DMS79 (cell line): Measurements from ENCODE around the gene C1orf115.
"Not testable (repeated sequence)": the region's sequence is repeated elsewhere in the genome, so short reads cannot be mapped to it uniquely, and the experiment has no call there.

Experiments
- DNase-seq: peaks from one replicate; lab custom pipeline; 2025; lab: John Stamatoyannopoulos, UW

Gene C1orf115

GRCh38 chr1:220726634-220727033 is 36.5 kb downstream of the C1orf115 start:
- no peak for DNase-seq

DNA sequence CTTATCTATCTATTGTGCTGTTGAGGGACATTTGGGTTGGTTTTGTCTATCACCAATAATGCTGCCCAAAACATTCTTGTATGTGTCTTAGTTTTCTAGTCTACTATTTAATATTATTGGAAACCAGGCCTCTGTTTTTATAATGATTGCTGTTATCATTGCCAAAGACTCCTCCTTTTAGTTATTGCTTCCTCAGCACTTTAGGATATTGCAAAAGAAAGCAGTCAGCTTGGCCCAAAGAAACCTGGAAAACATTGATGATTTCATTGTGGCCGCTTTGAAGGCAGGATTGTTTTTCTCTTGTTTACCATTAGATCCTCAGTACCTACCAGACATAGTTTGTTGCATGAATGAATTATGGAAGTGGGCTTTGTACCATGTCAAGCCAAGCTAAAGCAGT is 37.4 kb downstream of the C1orf115 start:
- no peak for DNase-seq

DNA sequence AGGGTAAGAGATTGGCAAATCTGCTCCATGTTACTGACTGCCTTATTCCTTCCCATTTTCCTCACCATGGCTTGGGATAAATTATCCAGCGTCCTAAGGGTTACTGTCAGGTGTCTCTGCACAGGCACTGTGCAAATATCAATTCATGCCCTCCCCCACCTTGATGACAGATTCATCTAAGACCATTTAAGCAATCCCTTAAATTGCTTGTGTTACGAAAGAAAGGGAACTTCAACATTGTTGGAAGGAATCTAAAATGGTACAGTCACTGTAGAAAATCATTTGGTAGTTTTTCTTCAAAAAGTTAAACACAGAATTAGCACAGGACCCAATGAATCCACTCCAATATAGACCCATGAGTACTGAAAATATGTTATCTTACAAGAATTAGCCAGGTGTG is 40.3 kb downstream of the C1orf115 start:
- DNase-seq: no peak

DNA sequence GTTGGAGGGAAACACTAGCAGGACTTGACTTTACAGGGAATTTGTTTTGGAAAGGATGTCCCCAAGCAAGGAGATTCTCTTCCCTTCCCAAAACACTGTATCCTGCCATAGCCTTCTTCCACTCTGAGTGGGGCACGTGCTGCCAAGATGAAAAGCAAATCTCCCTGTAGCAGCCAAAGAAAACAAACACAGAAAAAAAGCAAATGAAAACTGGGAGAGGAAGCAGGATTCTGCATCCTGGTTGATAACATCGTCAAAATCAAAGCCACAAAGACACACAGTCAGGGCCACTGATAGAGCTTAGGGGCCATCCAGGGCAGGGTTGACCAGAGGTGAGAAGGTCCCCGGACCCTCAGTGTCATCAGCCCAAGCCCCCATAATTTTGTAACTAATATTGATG is 42.0 kb downstream of the C1orf115 start:
- DNase-seq: no peak

GRCh38 chr1:220732621-220733020 is 42.5 kb downstream of the C1orf115 start:
- no peak for DNase-seq

GRCh38 chr1:220733086-220733601 is 43.0 kb downstream of the C1orf115 start:
- peak; percentile 62 for DNase-seq

GRCh38 chr1:220734571-220735326 is 44.6 kb downstream of the C1orf115 start:
- no peak for DNase-seq

- DNase-seq: not testable (repeated sequence)
Measured at GRCh38 chr1:220736283-220736682, 46.1 kb downstream of the C1orf115 start.

DNA sequence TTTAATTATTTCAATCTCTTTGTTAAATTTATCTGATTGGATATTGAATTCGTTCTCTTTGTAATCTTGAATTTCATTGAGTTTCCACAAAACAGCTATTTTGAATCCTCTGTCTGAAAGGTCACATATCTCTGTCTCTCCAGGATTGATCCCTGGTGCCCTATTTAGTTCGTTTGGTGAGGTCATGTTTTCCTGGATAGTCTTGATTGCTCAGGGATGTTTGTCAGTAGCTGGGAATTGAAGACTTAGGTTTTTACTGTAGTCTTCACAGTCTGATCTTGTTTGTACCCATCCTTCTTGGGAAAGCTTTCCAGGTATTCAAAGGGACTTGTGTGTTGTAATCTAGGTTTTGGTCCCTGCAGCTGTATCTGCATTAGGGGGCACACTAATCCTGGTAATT is 51.2 kb downstream of the C1orf115 start:
- no peak for DNase-seq

DNA sequence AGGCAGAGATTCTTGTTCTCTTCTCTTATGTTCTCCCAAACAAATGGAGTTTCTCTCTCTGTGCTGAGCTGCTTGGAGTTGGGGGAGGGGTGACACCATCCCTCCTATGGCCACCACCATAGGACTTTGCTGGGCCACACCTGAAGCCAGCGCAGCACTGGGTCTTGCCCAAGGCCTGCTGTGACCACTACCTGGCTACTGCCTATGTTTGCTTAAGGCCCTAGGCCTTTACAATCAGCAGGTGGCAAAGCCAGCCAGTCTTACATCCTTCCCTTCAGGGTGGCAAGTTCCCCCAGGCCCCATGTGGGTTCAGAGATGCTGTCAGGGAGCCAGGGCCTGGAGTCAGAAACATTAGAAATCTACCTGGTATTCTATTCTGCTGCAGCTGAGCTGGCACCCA is 51.7 kb downstream of the C1orf115 start:
- no peak for DNase-seq

GRCh38 chr1:220742520-220742919 is 52.4 kb downstream of the C1orf115 start:
- DNase-seq: no peak

DNA sequence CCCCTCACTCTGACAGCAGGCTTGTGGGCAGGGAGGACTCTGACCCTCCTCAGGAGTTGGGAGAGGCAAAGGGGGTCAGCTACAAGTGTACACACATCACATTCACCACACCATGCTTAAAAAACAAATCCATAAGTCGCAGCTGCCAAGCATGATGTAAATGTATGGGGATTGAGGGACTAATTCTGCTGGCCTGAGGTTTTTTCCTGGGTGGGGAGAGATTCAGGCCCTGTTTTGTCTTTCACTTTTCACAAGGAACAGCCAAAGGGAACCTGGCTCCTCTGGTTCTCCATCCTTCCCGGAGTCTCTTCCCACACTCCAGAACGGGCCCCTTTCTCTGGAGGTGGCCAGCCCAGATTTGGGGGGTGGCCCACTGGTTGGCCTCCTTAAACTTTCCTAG is 56.7 kb downstream of the C1orf115 start:
- no peak for DNase-seq

GRCh38 chr1:220747437-220748088 is 57.4 kb downstream of the C1orf115 start:
- DNase-seq: no peak

GRCh38 chr1:220748089-220748934 is 58.1 kb downstream of the C1orf115 start, which contains the start of gene MTARC2:
Gene MTARC2 (plus strand): TSS chr1:220748322. CDS start chr1:220748532, 210 bp downstream.
- DNase-seq: peak; percentile 67
